HepG2 (cell line): ENCODE data around the gene PXYLP1. TPM values are rescaled to one million over a fixed set of nuclear protein-coding genes. Genes with fewer than 3 reads are reported as not detected.

ENCODE experiments used
- ATAC-seq: fragments of 200-7000 bp; cut with Tn5 transposase; 3 replicates; pipeline ENCODE4 v1.9.1; 2020; ENCODE audit warnings: mild to moderate bottlenecking, moderate library complexity
- BruUV-seq: library from RNA; stranded (reverse); fragments of 400-500 nt; replicated peaks from 2 replicates; lab custom pipeline; 2021; lab: Mats Ljungman, UMichigan
- CTCF ChIA-PET: fragments of 300-600 bp; formaldehyde crosslinking; extraction: SDS; loops from one replicate; lab custom pipeline; 2021; ENCODE audit warnings: low total read pairs, inconsistent platforms, low intra/inter-chr PET ratio; lab: Yijun Ruan, JAX
- POLR2A ChIA-PET: fragments of 350-600 bp; sonication (Branson Sonifier 250); formaldehyde crosslinking; loops from one replicate; lab custom pipeline; 2020; ENCODE audit warnings: antibody characterized with exemption, inconsistent platforms; lab: Yijun Ruan, JAX
- DNase-seq: peaks from one replicate; pipeline ENCODE4 v3.0.0-alpha.2; 2015; ENCODE audit warnings: low spot score
- FAIRE-seq: peaks from 3 replicates; lab custom pipeline; 2011; peaks lifted over from hg19 to GRCh38; lab: Jason Lieb, UNC
- H2AFZ ChIP-seq: one replicate; pipeline ENCODE4 v1.6.1; 2011; ENCODE audit warnings: low read length, inconsistent platforms
- H3K27ac ChIP-seq: fragments of 300-600 bp; 3 replicates; pipeline ENCODE4 v1.8.0; 2011; ENCODE audit warnings: mixed run types, mild to moderate bottlenecking, mixed read lengths, low read length, inconsistent platforms; ENCODE audit not compliant: insufficient read depth; ENCODE audit errors: extremely low read length
- H3K27me3 ChIP-seq, 2 experiments: fragments of 200-600 bp in 1 of 2; 2 replicates in 1 of 2; 3 replicates in 1 of 2; pipeline versions ENCODE4 v1.6.0 to v1.8.0; 2011; ENCODE audit warnings: low read length in 2 of 2, mild to moderate bottlenecking in 2 of 2, moderate library complexity in 2 of 2, inconsistent platforms in 1 of 2; ENCODE audit not compliant: insufficient read depth in 2 of 2, control insufficient read depth in 1 of 2
- H3K36me3 ChIP-seq, 2 experiments: fragments of 200-600 bp in 1 of 2; replicated peaks in 1 of 2; 2 replicates in 1 of 2; 3 replicates in 1 of 2; pipeline versions ENCODE4 v1.5.1 to v1.8.0; 2011; ENCODE audit warnings: low read length in 2 of 2, inconsistent platforms in 1 of 2; ENCODE audit not compliant: insufficient read depth in 2 of 2, control insufficient read depth in 1 of 2
- H3K4me1 ChIP-seq: 2 replicates; pipeline ENCODE4 v1.5.1; 2012; ENCODE audit warnings: low read length, inconsistent platforms; ENCODE audit not compliant: insufficient read depth
- H3K4me2 ChIP-seq: 2 replicates; pipeline ENCODE4 v1.6.0; 2011; ENCODE audit warnings: low read depth, low read length, inconsistent platforms
- H3K4me3 ChIP-seq, 3 experiments: fragments of 200-600 bp in 1 of 3; sonication (generic), shearing (Covaris generic) in 1 of 3; replicated peaks in 1 of 3; 2 replicates each; pipeline ENCODE4 v1.5.1; 2011 to 2016; ENCODE audit warnings: low read length in 3 of 3, inconsistent platforms in 2 of 3, low read depth in 2 of 3, mild to moderate bottlenecking in 2 of 3, control low read depth in 1 of 3, mixed read lengths in 1 of 3; ENCODE audit not compliant: insufficient read depth in 1 of 3
- H3K79me2 ChIP-seq: one replicate; pipeline ENCODE4 v1.6.1; 2011; ENCODE audit warnings: low read length, inconsistent platforms; ENCODE audit not compliant: insufficient read depth
- H3K9ac ChIP-seq: 2 replicates; pipeline ENCODE4 v1.6.0; 2011; ENCODE audit warnings: mild to moderate bottlenecking, low read depth, low read length, inconsistent platforms; ENCODE audit not compliant: insufficient read depth
- H3K9me3 ChIP-seq: 2 replicates; pipeline ENCODE4 v1.5.1; 2012; ENCODE audit warnings: mild to moderate bottlenecking, low read length
- H4K20me1 ChIP-seq: 2 replicates; pipeline ENCODE4 v1.6.0; 2011; ENCODE audit warnings: inconsistent platforms, mild to moderate bottlenecking, low read length, moderate library complexity; ENCODE audit not compliant: insufficient read depth
- BCL6 ChIP-seq: IDR thresholded peaks from 2 replicates; pipeline ENCODE4 v1.6.1; 2016; ENCODE audit warnings: missing genetic modification reagents, missing compliant biosample characterization
- HNF4A ChIP-seq: sonication (generic); formaldehyde crosslinking; IDR thresholded peaks from 2 replicates; pipeline ENCODE4 v1.4.0; 2020; ENCODE audit warnings: missing genetic modification reagents
- MED8 ChIP-seq: sonication (generic); formaldehyde crosslinking; IDR thresholded peaks from 2 replicates; pipeline ENCODE4 v1.8.1; 2023; ENCODE audit warnings: mild to moderate bottlenecking, missing genetic modification reagents; ENCODE audit not compliant: insufficient replicate concordance
- RARA ChIP-seq: IDR thresholded peaks from 2 replicates; pipeline ENCODE4 v1.6.1; 2016; ENCODE audit warnings: missing genetic modification reagents, missing compliant biosample characterization
- RFX5 ChIP-seq: IDR thresholded peaks from 2 replicates; pipeline ENCODE4 v1.6.1; 2011; ENCODE audit warnings: low read depth, low read length, improper control_type of control experiment
- SALL1 ChIP-seq: sonication (generic); formaldehyde crosslinking; IDR thresholded peaks from 2 replicates; pipeline ENCODE4 v1.8.0; 2022; ENCODE audit warnings: mild to moderate bottlenecking, missing genetic modification reagents
- XBP1 ChIP-seq: sonication (generic); formaldehyde crosslinking; IDR thresholded peaks from 2 replicates; pipeline ENCODE4 v1.5.0; 2020; ENCODE audit warnings: missing genetic modification reagents
- ZMYM2 ChIP-seq: sonication (generic); formaldehyde crosslinking; IDR thresholded peaks from 2 replicates; pipeline ENCODE4 v1.8.0; 2022; ENCODE audit warnings: mild to moderate bottlenecking, missing genetic modification reagents
- ZNF333 ChIP-seq: sonication (generic); formaldehyde crosslinking; IDR thresholded peaks from 2 replicates; pipeline ENCODE4 v1.4.0; 2020; ENCODE audit warnings: mild to moderate bottlenecking, missing genetic modification reagents, borderline replicate concordance
- ZNF644 ChIP-seq: IDR thresholded peaks from 2 replicates; pipeline ENCODE4 v1.6.1; 2016; ENCODE audit warnings: low read depth
- WGBS: methylation state at CpG from one replicate; pipeline ENCODE4 v1.1.6; 2017; ENCODE audit warnings: low lambda C conversion rate; 5-methylcytosine and 5-hydroxymethylcytosine counted together
- in situ Hi-C: cut with HindIII; loops from 2 replicates; pipeline ENCODE4 v1.10.0; 2017; ENCODE audit warnings: low pct_unique_long_range_greater_than_20kb; ENCODE audit not compliant: extremely low pct_ligation_motif_present
- intact Hi-C: fragments of 100-400 bp; cut with micrococcal nuclease; formaldehyde crosslinking; loops from one replicate; pipeline ENCODE4 v1.10.0; 2022; ENCODE audit not compliant: unreplicated experiment
- polyA plus RNA-seq, 8 experiments: library from polyadenylated mRNA; depleted of rRNA in 3 of 8; stranded (reverse) in 7 of 8; unstranded in 1 of 8; fragments of >200 nt; fragmentation: Illumina TruSeq in 4 of 8; extraction: Trizol in 4 of 8; gene quantifications; 2 replicates each; pipeline versions ENCODE4 v1.2.1 to v1.2.3, GENCODE V29; 2011 to 2016; ENCODE audit warnings: low read depth in 4 of 8, missing spikeins in 1 of 8, mixed read lengths in 1 of 8; ENCODE audit not compliant: insufficient read depth in 1 of 8
- total RNA-seq, 5 experiments: library from RNA; depleted of rRNA; stranded (reverse); fragments of >200 nt; fragmentation: Illumina TruSeq; extraction: Trizol; gene quantifications; 2 replicates each; pipeline ENCODE4 v1.2.3, GENCODE V29; 2016; ENCODE audit warnings: low read depth in 1 of 5
- TF ChIP-seq, protein P1 (sequence below): sonication (generic); formaldehyde crosslinking; IDR thresholded peaks from 2 replicates; pipeline ENCODE4 v1.4.0; 2020; ENCODE audit warnings: missing genetic modification reagents, mild to moderate bottlenecking, borderline replicate concordance
- TF ChIP-seq, protein P2 (sequence below): sonication (generic); formaldehyde crosslinking; IDR thresholded peaks from 2 replicates; pipeline ENCODE4 v1.5.0; 2020; ENCODE audit warnings: mild to moderate bottlenecking, missing genetic modification reagents

PXYLP1 gene
- total and polyA plus RNA-seq, 2 of the 13 experiments (the other 11 are each of a cell fraction or from before 2014, with no cell fraction given), result 4.9 to 8.1 TPM

DNA sequence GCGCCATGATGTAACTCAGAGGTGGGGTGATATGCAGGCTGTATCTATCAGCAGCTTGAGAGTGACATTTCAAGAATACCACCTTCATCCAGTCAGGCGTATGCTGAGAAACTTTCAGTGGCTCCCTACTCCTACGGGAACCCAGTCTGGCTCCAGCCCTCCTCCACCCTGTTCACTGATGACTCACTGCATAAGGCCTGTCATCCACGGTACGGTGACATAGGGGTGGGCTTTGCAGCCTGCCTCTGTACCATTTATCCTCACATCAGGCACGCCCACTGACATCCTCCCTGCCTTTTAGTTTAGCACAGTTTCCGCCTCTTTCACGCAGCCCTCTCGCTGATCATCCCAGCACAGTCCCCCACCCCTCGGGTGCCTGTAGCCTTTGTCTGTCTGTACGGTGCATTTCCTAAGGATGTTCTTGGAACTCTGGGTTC lies 11.7 kb downstream of the PXYLP1 start (continued):
- TF ChIP-seq, protein P1, sequence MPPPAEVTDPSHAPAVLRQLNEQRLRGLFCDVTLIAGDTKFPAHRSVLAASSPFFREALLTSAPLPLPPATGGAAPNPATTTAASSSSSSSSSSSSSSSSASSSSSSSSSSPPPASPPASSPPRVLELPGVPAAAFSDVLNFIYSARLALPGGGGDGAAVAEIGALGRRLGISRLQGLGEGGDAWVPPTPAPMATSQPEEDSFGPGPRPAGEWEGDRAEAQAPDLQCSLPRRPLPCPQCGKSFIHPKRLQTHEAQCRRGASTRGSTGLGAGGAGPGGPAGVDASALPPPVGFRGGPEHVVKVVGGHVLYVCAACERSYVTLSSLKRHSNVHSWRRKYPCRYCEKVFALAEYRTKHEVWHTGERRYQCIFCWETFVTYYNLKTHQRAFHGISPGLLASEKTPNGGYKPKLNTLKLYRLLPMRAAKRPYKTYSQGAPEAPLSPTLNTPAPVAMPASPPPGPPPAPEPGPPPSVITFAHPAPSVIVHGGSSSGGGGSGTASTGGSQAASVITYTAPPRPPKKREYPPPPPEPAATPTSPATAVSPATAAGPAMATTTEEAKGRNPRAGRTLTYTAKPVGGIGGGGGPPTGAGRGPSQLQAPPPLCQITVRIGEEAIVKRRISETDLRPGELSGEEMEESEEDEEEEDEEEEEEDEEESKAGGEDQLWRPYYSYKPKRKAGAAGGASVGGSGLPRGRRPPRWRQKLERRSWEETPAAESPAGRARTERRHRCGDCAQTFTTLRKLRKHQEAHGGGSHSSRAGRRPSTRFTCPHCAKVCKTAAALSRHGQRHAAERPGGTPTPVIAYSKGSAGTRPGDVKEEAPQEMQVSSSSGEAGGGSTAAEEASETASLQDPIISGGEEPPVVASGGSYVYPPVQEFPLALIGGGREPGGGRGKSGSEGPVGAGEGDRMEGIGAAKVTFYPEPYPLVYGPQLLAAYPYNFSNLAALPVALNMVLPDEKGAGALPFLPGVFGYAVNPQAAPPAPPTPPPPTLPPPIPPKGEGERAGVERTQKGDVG (CRISPR knock-in tag), result no peak
- no peak for TF ChIP-seq RFX5

DNA sequence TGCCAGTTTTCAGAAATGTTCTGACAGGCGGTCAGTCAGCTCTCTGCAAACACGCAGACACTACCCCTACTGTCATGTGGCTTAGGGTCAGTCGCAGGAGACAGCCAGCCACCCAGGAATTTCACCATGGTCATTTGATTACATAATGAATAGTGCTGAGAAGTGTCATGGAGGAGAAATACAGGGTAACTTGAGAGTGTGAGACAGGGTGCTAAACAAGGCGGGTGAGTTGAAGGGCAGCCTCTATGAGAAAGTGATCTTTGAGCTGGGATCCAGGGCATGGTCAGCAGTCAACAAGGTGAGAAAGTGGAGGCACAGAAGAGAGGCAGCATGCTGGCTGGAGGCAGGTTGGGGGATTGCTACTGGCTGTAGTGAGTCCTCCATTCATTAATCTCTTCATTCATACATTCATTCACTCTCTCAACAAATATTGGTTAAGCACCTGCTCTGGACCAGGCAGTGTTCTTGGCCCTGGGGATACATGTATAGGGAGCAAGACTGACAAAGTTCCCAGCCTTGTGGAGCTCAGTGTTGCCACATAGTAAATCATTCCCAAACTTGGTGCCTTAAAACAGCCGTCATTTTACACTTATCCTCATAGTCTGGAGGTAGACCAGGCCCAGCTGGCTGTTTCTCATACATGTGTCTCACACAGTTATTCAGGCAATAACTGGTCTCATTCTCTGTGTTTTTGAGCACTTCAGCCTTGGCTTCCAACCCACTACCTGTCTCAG lies 14.8 kb downstream of the PXYLP1 start:
- 0 out of 2 replicates have a peak, but pooled peaks have one; percentile 44 for TF ChIP-seq ZMYM2 (CRISPR knock-in tag)
- TF ChIP-seq ZNF333, result no peak
- TF ChIP-seq MED8 (CRISPR knock-in tag), result no peak
- no peak for TF ChIP-seq XBP1
- TF ChIP-seq SALL1, result 0 out of 2 replicates have a peak, but pooled peaks have one; percentile 10
- peak; percentile 84 for TF ChIP-seq BCL6
- TF ChIP-seq HNF4A, result peak; percentile 18; the same call in 1 of the 2 replicates
- TF ChIP-seq ZNF644 (CRISPR knock-in tag), result 0 out of 2 replicates have a peak, but pooled peaks have one; percentile 26
- peak; percentile 66; the same call in 1 of the 2 replicates for TF ChIP-seq RARA
- TF ChIP-seq, protein P2, sequence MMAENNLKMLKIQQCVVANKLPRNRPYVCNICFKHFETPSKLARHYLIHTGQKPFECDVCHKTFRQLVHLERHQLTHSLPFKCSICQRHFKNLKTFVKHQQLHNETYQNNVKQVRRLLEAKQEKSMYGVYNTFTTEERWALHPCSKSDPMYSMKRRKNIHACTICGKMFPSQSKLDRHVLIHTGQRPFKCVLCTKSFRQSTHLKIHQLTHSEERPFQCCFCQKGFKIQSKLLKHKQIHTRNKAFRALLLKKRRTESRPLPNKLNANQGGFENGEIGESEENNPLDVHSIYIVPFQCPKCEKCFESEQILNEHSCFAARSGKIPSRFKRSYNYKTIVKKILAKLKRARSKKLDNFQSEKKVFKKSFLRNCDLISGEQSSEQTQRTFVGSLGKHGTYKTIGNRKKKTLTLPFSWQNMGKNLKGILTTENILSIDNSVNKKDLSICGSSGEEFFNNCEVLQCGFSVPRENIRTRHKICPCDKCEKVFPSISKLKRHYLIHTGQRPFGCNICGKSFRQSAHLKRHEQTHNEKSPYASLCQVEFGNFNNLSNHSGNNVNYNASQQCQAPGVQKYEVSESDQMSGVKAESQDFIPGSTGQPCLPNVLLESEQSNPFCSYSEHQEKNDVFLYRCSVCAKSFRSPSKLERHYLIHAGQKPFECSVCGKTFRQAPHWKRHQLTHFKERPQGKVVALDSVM, result peak; percentile 84
- DNase-seq (peak; percentile 43), FAIRE-seq (no peak), ATAC-seq (peak; percentile 73)
- no TSS peak for BruUV-seq
- no peak overlapping the region for H3K9ac ChIP-seq
- H3K36me3 ChIP-seq, result no peaks in the 10 kb centered on the region
- no peak overlapping the region for H3K4me2 ChIP-seq
- H3K4me3 ChIP-seq, result no peak overlapping the region
- H3K79me2 ChIP-seq, result no peaks in the 10 kb centered on the region
- ChIA-PET CTCF (no interaction called here), POLR2A (interaction anchor here (1.7 kb wide), 1 partner anchor 14 kb away, joined by 5 read pairs; the partner anchor contains the start of gene PXYLP1)
- H3K27me3 ChIP-seq, result no peaks in the 10 kb centered on the region
- WGBS, result 52% methylated on average over 5 of the region's 5 CpGs
- in situ Hi-C loops (no loop called here), intact Hi-C loops (no loop called here)
- H2AFZ ChIP-seq, result no peak overlapping the region
- H3K9me3 ChIP-seq, result no peaks in the 10 kb centered on the region
- H4K20me1 ChIP-seq, result no peaks in the 10 kb centered on the region
- no peak overlapping the region for H3K27ac ChIP-seq
- peaks cover 16% of the 10 kb centered on the region for H3K4me1 ChIP-seq
